Fibroblast of skin of right biceps (primary cell): ENCODE results near the gene THSD4.

Experiments
- DNase-seq: peaks from one replicate; pipeline ENCODE4 v3.0.0-alpha.2; 2013

THSD4 gene

GRCh38 chr15:71708741-71709140, 593.5 kb downstream of the THSD4 start:
- DNase-seq = no peak

DNA sequence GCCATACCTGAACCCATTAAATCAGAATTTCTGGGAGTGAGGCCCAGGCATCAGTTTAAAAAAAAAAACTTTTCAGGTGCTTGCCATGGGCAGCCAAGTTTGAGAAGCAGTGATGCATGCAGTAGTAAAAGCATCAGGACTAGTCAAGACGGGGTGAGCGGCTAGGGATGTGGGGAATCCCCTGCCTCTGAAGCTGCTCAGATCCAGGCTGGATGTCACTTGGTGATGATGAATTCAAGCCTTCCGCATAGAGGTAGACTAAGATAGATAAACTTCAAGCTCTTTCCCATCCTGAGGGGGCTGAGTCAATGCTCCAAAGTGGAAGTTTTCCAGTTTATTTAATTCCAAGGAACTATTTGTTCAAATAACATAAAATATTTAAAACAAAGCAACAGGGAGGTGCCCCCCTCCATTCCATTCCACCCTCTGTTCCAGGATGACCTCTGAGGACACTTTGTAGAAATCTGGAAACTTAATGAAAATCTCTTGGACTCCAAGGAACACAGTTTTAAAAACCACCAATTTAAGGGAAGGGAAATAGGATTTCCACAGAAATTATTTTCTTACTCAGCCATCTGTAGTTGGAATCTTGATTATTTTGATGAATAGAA, 594.6 kb downstream of the THSD4 start:
- no peak for DNase-seq

GRCh38 chr15:71712182-71712581, 596.9 kb downstream of the THSD4 start:
- DNase-seq = no peak

DNA sequence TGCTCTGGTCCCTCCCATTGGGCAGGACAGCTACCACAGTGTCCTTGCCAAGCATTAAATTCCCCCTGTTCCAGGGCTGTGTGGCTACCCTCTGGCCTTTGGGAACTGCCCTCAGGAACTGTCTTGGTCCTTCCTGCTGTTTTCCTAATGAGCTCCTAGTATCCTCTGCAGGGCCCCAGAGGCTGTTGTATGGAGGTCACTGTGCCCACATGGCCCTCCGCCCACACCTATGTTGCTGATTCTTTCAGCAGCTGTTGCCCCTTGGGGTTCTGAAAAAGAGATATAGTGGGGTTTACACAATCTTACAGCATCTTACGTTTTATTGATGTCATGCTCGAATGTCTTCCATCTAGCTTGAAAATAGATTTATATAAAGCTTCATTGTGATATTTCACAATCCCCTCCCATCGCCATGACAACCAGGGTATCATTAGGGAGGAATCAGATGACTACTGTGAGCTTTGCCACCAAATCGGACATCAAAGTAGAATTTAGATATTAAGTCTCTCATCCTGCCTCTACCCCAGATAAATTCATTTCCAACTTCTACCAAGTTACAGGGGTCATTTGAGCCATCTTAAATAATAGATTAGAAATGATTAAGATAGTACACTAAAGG, 598.0 kb downstream of the THSD4 start:
- DNase-seq = no peak

GRCh38 chr15:71715914-71716313, 600.6 kb downstream of the THSD4 start:
- DNase-seq = no peak

DNA sequence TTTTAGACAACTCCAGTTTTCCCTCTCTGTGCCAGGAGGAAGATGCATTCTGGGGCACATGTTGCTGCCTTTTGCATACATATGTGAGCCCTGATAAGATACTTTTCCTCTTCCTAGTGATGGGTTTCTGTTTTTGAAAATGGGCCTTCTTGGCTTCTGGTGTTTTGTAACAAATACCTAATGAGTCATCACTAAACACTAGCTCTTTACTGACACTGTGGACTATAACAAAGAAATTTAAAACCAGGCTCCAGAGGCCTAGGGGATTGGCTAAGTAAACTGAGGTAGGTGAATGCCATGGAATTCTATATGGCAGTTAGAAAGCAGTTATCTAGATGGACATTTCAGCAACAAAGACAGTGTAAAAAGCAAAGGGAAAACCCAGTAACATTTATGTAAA, 601.7 kb downstream of the THSD4 start:
- DNase-seq = peak; percentile 38

GRCh38 chr15:71718116-71718910, 603.0 kb downstream of the THSD4 start:
- no peak for DNase-seq

DNA sequence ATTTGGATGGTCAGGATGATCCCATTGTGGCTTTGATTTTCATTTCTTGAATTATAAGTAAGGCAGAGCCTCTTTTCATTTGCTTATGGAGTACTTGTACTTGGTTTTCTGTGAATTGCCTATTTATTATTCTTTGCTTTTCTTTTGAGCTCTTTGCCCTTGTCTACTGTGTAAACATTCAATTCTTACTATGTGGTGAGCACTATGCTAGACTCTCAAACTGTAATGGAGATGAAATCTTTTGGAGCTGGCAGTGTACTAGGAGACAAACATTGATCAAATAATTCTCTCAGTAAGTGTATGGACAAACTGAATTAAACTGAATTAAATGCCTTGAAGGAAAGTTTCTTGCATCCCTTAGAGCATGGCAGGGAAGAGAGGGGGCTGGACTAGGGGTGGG, 608.1 kb downstream of the THSD4 start:
- DNase-seq = no peak

DNA sequence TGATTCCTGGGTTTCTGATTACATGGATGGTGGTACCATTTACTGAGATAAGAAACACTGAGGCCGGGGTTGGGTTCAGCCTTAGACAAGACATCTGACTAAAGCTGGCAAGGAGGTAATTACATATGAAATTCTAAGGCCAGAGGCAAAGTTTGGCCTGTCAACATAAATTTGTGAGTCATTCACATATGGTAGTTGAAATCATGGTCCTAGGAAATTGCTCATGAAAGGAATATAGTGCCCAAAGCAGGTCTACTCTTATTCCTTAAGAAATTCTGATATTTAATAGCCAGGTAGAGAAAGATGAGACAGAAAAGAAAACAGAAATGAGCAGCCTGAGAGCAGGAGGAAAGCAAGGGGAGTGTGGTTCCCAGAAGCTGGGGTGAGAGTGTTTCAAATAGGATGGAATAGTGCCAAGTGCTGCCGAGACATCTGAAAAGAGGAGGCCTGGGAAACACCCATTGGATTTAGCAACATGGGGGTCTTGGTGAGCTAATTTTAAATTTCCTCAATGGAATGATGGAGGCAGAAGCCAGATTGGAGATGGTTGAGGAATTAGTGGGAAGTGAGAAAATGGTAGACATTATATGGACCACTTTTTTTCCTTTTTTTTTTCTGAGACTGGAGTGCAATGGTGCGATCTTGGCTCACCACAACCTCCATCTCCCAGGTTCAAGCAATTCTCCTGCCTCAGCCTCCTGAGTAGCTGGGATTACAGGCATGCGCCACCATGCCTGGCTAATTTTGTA, 610.1 kb downstream of the THSD4 start:
- peak; percentile 51 for DNase-seq

GRCh38 chr15:71728881-71729280, 613.6 kb downstream of the THSD4 start:
- DNase-seq = no peak

GRCh38 chr15:71729319-71729718, 614.0 kb downstream of the THSD4 start:
- DNase-seq = no peak

DNA sequence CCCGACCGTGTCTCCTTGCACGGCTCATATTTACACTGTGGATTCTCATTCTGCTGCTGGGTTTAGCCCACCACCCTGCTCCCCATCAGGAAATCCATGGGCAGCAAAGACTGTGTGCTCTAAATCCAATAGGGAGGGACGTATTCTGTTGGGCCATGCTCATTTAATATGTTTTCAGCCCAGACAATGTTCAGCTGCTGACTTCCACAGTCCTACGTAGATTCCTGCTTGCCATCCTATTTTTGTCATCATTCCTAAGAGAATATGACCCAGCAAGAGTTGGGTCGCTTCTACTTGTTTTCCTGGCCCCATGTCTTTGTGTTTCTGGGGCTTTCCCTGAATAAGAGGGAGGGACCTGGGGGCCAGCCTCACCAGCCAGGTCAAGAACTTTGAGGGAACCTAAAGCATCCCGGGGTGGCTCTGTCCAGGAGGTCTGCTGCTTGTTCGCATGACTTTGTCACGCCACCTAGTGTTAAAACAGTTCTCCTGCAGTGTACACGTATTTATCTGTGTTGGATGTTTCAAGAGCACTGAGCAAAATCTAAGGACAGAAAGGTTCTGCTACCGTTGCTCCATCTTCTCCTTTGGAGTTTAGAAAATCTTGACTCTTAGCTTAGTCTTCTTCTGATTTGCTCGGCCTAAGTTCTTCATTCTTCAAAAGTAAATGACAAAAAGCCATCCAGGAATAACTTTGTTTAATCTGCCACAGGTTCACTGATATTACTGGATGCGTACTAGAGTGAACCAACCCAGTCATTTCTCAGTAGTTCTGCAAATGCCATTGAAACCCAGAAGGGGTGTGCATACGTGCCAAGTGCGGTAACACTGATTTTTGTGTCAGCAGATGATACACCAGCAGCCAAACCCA, 615.2 kb downstream of the THSD4 start:
- DNase-seq = peak; percentile 66

- DNase-seq = no peak
Observed at GRCh38 chr15:71732636-71733035, 617.4 kb downstream of the THSD4 start.

DNA sequence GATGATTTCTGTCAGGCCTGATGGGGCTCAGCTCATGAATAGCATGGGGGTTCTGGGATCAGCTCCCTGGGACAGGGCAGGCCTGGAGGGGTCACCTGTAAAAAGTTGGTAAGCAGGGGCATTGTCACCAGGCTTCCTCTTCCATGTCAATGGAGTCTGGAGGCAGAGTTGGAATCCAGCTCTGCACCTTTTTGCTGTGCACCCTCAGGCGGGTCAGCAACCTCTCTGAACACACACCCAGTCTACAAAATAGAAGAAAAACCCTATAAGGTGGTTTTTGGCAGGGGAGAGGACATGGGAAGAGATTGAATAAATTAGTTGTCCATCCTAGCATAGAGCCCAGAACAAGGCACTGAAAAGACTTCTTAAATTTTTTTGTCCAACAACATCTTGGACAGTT, 617.9 kb downstream of the THSD4 start:
- no peak for DNase-seq

DNA sequence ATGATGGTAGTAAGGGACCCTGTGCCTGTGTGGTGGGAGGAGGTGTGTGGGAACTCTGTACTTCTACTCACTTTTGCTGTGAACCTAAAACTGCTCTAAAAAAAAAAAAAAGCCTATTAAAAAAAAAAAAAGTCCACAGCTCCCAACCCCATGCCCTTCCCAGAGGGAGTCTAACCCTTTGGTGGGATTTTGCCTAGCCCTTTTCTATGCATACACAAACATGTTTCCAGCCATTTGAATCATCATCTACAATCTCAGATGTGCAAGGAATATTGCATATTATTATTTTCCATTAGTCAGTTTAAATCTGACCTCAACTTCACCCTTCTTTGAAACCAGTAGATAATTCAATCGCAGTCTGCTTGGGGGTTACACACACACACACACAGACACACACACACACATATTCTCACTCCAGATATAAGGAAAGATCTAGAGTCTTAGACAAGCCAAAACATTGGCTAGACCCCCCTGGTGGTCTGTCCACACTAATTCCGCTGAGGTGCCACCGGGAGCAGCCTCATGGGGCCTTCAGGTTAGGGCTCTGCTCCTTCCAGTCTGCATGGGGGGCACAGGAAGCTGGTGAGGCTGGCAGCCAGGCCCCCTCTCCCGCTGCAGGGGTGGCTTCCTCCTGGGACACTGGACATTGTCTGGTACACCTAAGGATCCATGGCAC, 619.6 kb downstream of the THSD4 start:
- no peak for DNase-seq

DNA sequence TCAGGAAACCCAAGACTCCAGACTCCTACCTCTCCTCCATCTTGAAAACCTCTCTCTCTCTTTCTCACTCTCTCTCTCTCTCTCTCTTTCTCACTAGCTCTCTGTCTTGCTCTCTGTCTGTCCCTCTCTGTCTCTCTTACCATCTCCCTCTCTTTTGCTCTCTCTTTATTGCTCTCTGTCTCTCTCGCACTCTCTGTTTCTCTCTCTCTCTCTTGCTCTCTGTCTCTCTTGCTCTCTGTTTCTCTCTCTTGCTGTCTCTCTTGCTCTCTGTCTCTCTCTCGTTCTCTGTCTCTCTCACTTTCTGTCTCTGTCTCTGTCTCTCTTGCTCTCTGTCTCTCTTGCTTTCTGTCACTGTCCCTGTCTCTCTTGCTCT, 620.1 kb downstream of the THSD4 start:
- no peak for DNase-seq

GRCh38 chr15:71736286-71736947, 621.1 kb downstream of the THSD4 start:
- no peak for DNase-seq

GRCh38 chr15:71737761-71738160, 622.5 kb downstream of the THSD4 start:
- DNase-seq = no peak

GRCh38 chr15:71739355-71739754, 624.1 kb downstream of the THSD4 start:
- DNase-seq = no peak

GRCh38 chr15:71742964-71743363, 627.7 kb downstream of the THSD4 start:
- DNase-seq = no peak

- peak; percentile 49 for DNase-seq
Observed at GRCh38 chr15:71743861-71744382, 628.7 kb downstream of the THSD4 start.
